HepG2 (cell line): ENCODE data around the gene MPI. TPM values are rescaled to one million over a fixed set of nuclear protein-coding genes. Genes with fewer than 3 reads are reported as not detected.
A peak's percentile ranks its signal among the peaks of the same experiment; 100 is the strongest.

Experiments used
- DMTF1 ChIP-seq: sonication (generic); formaldehyde crosslinking; IDR thresholded peaks from 2 replicates; pipeline ENCODE4 v1.4.0; 2020; ENCODE audit warnings: mild to moderate bottlenecking, missing genetic modification reagents
- FOXC1 ChIP-seq: sonication (generic); formaldehyde crosslinking; IDR thresholded peaks from 2 replicates; pipeline ENCODE4 v1.8.0; 2022; ENCODE audit warnings: mild to moderate bottlenecking, missing genetic modification reagents, borderline replicate concordance
- GABPA ChIP-seq, 2 experiments: IDR thresholded peaks; 2 replicates each; pipeline ENCODE4 v1.6.1; 2011 to 2016; ENCODE audit warnings: low read depth in 2 of 2, low read length in 1 of 2, missing biosample characterization in 1 of 2, missing genetic modification characterization in 1 of 2
- GABPB1 ChIP-seq: IDR thresholded peaks from 2 replicates; pipeline ENCODE4 v1.6.1; 2016; ENCODE audit warnings: mild to moderate bottlenecking, missing genetic modification reagents, moderate library complexity, missing compliant biosample characterization
- JUNB ChIP-seq: sonication (generic); formaldehyde crosslinking; IDR thresholded peaks from 2 replicates; pipeline ENCODE4 v1.8.0; 2022; ENCODE audit warnings: missing genetic modification reagents, mild to moderate bottlenecking, borderline replicate concordance
- PRDM15 ChIP-seq: sonication (generic); formaldehyde crosslinking; IDR thresholded peaks from 2 replicates; pipeline ENCODE4 v1.4.0; 2020; ENCODE audit warnings: missing genetic modification reagents
- SNAPC5 ChIP-seq: sonication (generic); formaldehyde crosslinking; IDR thresholded peaks from 2 replicates; pipeline ENCODE4 v1.8.1; 2023; ENCODE audit warnings: mild to moderate bottlenecking, missing genetic modification reagents, borderline replicate concordance
- ZBTB2 ChIP-seq: sonication (generic); formaldehyde crosslinking; IDR thresholded peaks from 2 replicates; pipeline ENCODE4 v1.8.0; 2022; ENCODE audit warnings: low read depth, missing genetic modification reagents
- ZNF18 ChIP-seq: sonication (generic); formaldehyde crosslinking; IDR thresholded peaks from 2 replicates; pipeline ENCODE4 v1.8.0; 2022; ENCODE audit warnings: mild to moderate bottlenecking, missing genetic modification reagents; ENCODE audit not compliant: insufficient replicate concordance
- ZNF512B ChIP-seq: sonication (generic); formaldehyde crosslinking; IDR thresholded peaks from 2 replicates; pipeline ENCODE4 v1.5.1; 2020; ENCODE audit warnings: missing genetic modification reagents, mild to moderate bottlenecking, borderline replicate concordance
- ZNF557 ChIP-seq: sonication (generic); formaldehyde crosslinking; IDR thresholded peaks from 2 replicates; pipeline ENCODE4 v1.4.0; 2020; ENCODE audit warnings: missing genetic modification reagents
- ZNF616 ChIP-seq: sonication (generic); formaldehyde crosslinking; IDR thresholded peaks from 2 replicates; pipeline ENCODE4 v1.5.0; 2020; ENCODE audit warnings: low read depth, mild to moderate bottlenecking, missing genetic modification reagents
- ZSCAN12 ChIP-seq: sonication (generic); formaldehyde crosslinking; IDR thresholded peaks from 2 replicates; pipeline ENCODE4 v1.9.0; 2021; ENCODE audit warnings: mild to moderate bottlenecking, missing genetic modification reagents
- polyA plus RNA-seq, 8 experiments: library from polyadenylated mRNA; depleted of rRNA in 3 of 8; stranded (reverse) in 7 of 8; unstranded in 1 of 8; fragments of >200 nt; fragmentation: Illumina TruSeq in 4 of 8; extraction: Trizol in 4 of 8; gene quantifications; 2 replicates each; pipeline versions ENCODE4 v1.2.1 to v1.2.3, GENCODE V29; 2011 to 2016; ENCODE audit warnings: low read depth in 4 of 8, missing spikeins in 1 of 8, mixed read lengths in 1 of 8; ENCODE audit not compliant: insufficient read depth in 1 of 8
- total RNA-seq, 5 experiments: library from RNA; depleted of rRNA; stranded (reverse); fragments of >200 nt; fragmentation: Illumina TruSeq; extraction: Trizol; gene quantifications; 2 replicates each; pipeline ENCODE4 v1.2.3, GENCODE V29; 2016; ENCODE audit warnings: low read depth in 1 of 5

MPI gene
- total and polyA plus RNA-seq, 2 of the 13 experiments (the other 11 are each of a cell fraction or from before 2014, with no cell fraction given): 36.9 to 63.5 TPM

- TF ChIP-seq ZSCAN12 (CRISPR knock-in tag) (0 out of 2 replicates have a peak, but pooled peaks have one; percentile 57), GABPB1 (CRISPR knock-in tag) (peak; percentile 89), JUNB (CRISPR knock-in tag) (peak; percentile 50; the same call in 1 of the 2 replicates), ZNF18 (peak; percentile 90), ZNF557 (CRISPR knock-in tag) (peak; percentile 52; the same call in 1 of the 2 replicates), DMTF1 (CRISPR knock-in tag) (0 out of 2 replicates have a peak, but pooled peaks have one; percentile 71), SNAPC5 (CRISPR knock-in tag) (0 out of 2 replicates have a peak, but pooled peaks have one; percentile 17), ZNF616 (CRISPR knock-in tag) (no peak), PRDM15 (CRISPR knock-in tag) (peak; percentile 39; the same call in 1 of the 2 replicates), FOXC1 (CRISPR knock-in tag) (no peak; the same call in 1 of the 2 replicates), ZBTB2 (no peak), GABPA (IDR thresholded peaks at IDR 0.05; ENCODE audit: low read depth, low read length) (no peak; the same call in 1 of the 2 replicates), GABPA (CRISPR knock-in tag; IDR thresholded peaks at IDR 0.05; ENCODE audit: low read depth) (peak; percentile 74), ZNF512B (CRISPR knock-in tag) (no peak)
Measured at GRCh38 chr15:74889883-74890664, at the start of gene MPI (continued).
